IMR-90 (cell line): Measurements from ENCODE around the gene RAB11FIP3. TPM values are rescaled to one million over a fixed set of nuclear protein-coding genes. Genes with fewer than 3 reads are reported as not detected.
A peak's percentile ranks its signal among the peaks of the same experiment; 100 is the strongest.

Source experiments
- ATAC-seq: fragments of 200-7000 bp; cut with Tn5 transposase; 2 replicates; pipeline ENCODE4 v1.9.1; 2020; ENCODE audit warnings: low read depth, mild to moderate bottlenecking, moderate library complexity
- BruUV-seq: library from RNA; stranded (reverse); fragments of 400-500 nt; replicated peaks from 2 replicates; lab custom pipeline; 2021; lab: Mats Ljungman, UMichigan
- CTCF ChIA-PET: fragments of 300-600 bp; formaldehyde crosslinking; extraction: SDS; loops from one replicate; lab custom pipeline; 2021; ENCODE audit warnings: antibody characterized with exemption; lab: Yijun Ruan, JAX
- POLR2A ChIA-PET: fragments of 300-600 bp; sonication (Branson Sonifier 250); formaldehyde crosslinking; loops from one replicate; lab custom pipeline; 2022; ENCODE audit warnings: antibody characterized with exemption; ENCODE audit not compliant: unreplicated experiment; lab: Charles Lee
- DNase-seq: peaks from one replicate; pipeline ENCODE4 v3.0.0; 2013
- H2AFZ ChIP-seq: replicated peaks from 2 replicates; pipeline ENCODE3; 2013; ENCODE audit warnings: low read length, mild to moderate bottlenecking; ENCODE audit not compliant: poor library complexity
- H2AK5ac ChIP-seq: 2 replicates; pipeline ENCODE4 v1.6.1; 2013; ENCODE audit warnings: low read depth, low read length, inconsistent platforms
- H2AK9ac ChIP-seq: replicated peaks from 2 replicates; pipeline ENCODE3; 2013; ENCODE audit warnings: mild to moderate bottlenecking, low read depth, low read length, moderate library complexity; ENCODE audit not compliant: poor library complexity
- H2BK120ac ChIP-seq: 2 replicates; pipeline ENCODE4 v1.6.1; 2013; ENCODE audit warnings: low read depth, low read length, inconsistent platforms
- H2BK15ac ChIP-seq: 3 replicates; pipeline ENCODE4 v1.6.1; 2013; ENCODE audit warnings: low read depth, low read length, inconsistent platforms
- H2BK20ac ChIP-seq: 2 replicates; pipeline ENCODE4 v1.6.1; 2013; ENCODE audit warnings: low read depth, mild to moderate bottlenecking, inconsistent platforms, low read length, moderate library complexity
- H2BK5ac ChIP-seq: 2 replicates; pipeline ENCODE4 v1.6.1; 2013; ENCODE audit warnings: mild to moderate bottlenecking, low read depth, low read length, inconsistent platforms; ENCODE audit not compliant: poor library complexity, severe bottlenecking
- H3K14ac ChIP-seq: replicated peaks from 2 replicates; pipeline ENCODE4 v1.6.1; 2013; ENCODE audit warnings: low read depth, low read length, inconsistent platforms
- H3K18ac ChIP-seq: 2 replicates; pipeline ENCODE4 v1.6.1; 2013; ENCODE audit warnings: low read depth, low read length, control low read depth
- H3K23ac ChIP-seq: 2 replicates; pipeline ENCODE4 v1.6.1; 2013; ENCODE audit warnings: low read depth, low read length, inconsistent platforms
- H3K27ac ChIP-seq: 2 replicates; pipeline ENCODE4 v1.5.1; 2013; ENCODE audit warnings: mild to moderate bottlenecking, control low read depth, low read length; ENCODE audit not compliant: insufficient read depth
- H3K27me3 ChIP-seq: 2 replicates; pipeline ENCODE4 v1.6.1; 2013; ENCODE audit warnings: low read length; ENCODE audit not compliant: control insufficient read depth, insufficient read depth
- H3K36me3 ChIP-seq: 2 replicates; pipeline ENCODE4 v1.6.1; 2013; ENCODE audit warnings: low read length, mixed read lengths; ENCODE audit not compliant: control insufficient read depth, insufficient read depth
- H3K4ac ChIP-seq: 2 replicates; pipeline ENCODE4 v1.6.1; 2013; ENCODE audit warnings: low read depth, low read length, inconsistent platforms
- H3K4me1 ChIP-seq: 2 replicates; pipeline ENCODE4 v1.6.1; 2013; ENCODE audit warnings: low read length, mixed read lengths; ENCODE audit not compliant: control insufficient read depth, insufficient read depth
- H3K4me2 ChIP-seq: 2 replicates; pipeline ENCODE4 v1.6.1; 2013; ENCODE audit warnings: low read depth, mild to moderate bottlenecking, control low read depth, low read length, moderate library complexity
- H3K4me3 ChIP-seq: 2 replicates; pipeline ENCODE4 v1.5.1; 2013; ENCODE audit warnings: low read depth, mild to moderate bottlenecking, control low read depth, low read length, moderate library complexity; ENCODE audit not compliant: insufficient read depth
- H3K56ac ChIP-seq: 2 replicates; pipeline ENCODE4 v1.6.1; 2013; ENCODE audit warnings: low read length, inconsistent platforms; ENCODE audit not compliant: insufficient read depth; ENCODE audit errors: extremely low read depth
- H3K79me1 ChIP-seq, 2 experiments: 2 replicates each; pipeline ENCODE4 v1.6.1; 2013; ENCODE audit warnings: low read length in 2 of 2, inconsistent platforms in 1 of 2, low read depth in 1 of 2
- H3K9ac ChIP-seq: 2 replicates; pipeline ENCODE4 v1.6.1; 2013; ENCODE audit warnings: low read depth, low read length, control low read depth
- H3K9me1 ChIP-seq: 2 replicates; pipeline ENCODE4 v1.6.1; 2013; ENCODE audit warnings: low read length, inconsistent platforms; ENCODE audit not compliant: insufficient read depth
- H3K9me3 ChIP-seq: 2 replicates; pipeline ENCODE4 v1.6.1; 2013; ENCODE audit warnings: low read length; ENCODE audit not compliant: control insufficient read depth, insufficient read depth
- H4K20me1 ChIP-seq: 2 replicates; pipeline ENCODE4 v1.6.1; 2013; ENCODE audit warnings: low read length, inconsistent platforms; ENCODE audit not compliant: insufficient read depth
- H4K5ac ChIP-seq: 2 replicates; pipeline ENCODE4 v1.6.1; 2013; ENCODE audit warnings: mild to moderate bottlenecking, low read depth, low read length, control low read depth
- H4K8ac ChIP-seq, 2 experiments: 2 replicates each; pipeline ENCODE4 v1.6.1; 2013; ENCODE audit warnings: low read depth in 2 of 2, low read length in 2 of 2, control low read depth in 1 of 2, inconsistent platforms in 1 of 2
- H4K91ac ChIP-seq: 2 replicates; pipeline ENCODE4 v1.6.1; 2013; ENCODE audit warnings: low read depth, low read length, inconsistent platforms; ENCODE audit not compliant: insufficient read depth
- BHLHE40 ChIP-seq: fragments of 150-350 bp; IDR thresholded peaks from 2 replicates; pipeline ENCODE4 v1.6.1; 2016; ENCODE audit warnings: mild to moderate bottlenecking, low read depth, low read length
- CHD1 ChIP-seq: IDR thresholded peaks from 2 replicates; pipeline ENCODE4 v1.6.1; 2012; ENCODE audit warnings: low read depth, low read length, improper control_type of control experiment
- CTCF ChIP-seq: conservative IDR thresholded peaks from 2 replicates; pipeline ENCODE4 v1.5.1; 2012; ENCODE audit warnings: mild to moderate bottlenecking, low read depth, low read length, improper control_type of control experiment
- ELK1 ChIP-seq: fragments of 150-350 bp; IDR thresholded peaks from 2 replicates; pipeline ENCODE4 v1.6.1; 2016; ENCODE audit warnings: low read depth, mild to moderate bottlenecking, low read length, moderate library complexity, borderline replicate concordance
- FOS ChIP-seq: fragments of 150-350 bp; IDR thresholded peaks from 2 replicates; pipeline ENCODE4 v1.6.1; 2016; ENCODE audit warnings: low read depth, low read length
- MAFK ChIP-seq: IDR thresholded peaks from 2 replicates; pipeline ENCODE4 v1.6.1; 2012; ENCODE audit warnings: low read depth, low read length, improper control_type of control experiment
- MAZ ChIP-seq: IDR thresholded peaks from 2 replicates; pipeline ENCODE4 v1.6.1; 2012; ENCODE audit warnings: low read depth, mild to moderate bottlenecking, low read length, improper control_type of control experiment, moderate library complexity, borderline replicate concordance
- MXI1 ChIP-seq: IDR thresholded peaks from 2 replicates; pipeline ENCODE4 v1.6.1; 2012; ENCODE audit warnings: low read depth, mild to moderate bottlenecking, low read length, moderate library complexity, borderline replicate concordance
- NFE2L2 ChIP-seq: fragments of 150-350 bp; IDR thresholded peaks from 2 replicates; pipeline ENCODE4 v1.6.1; 2016; ENCODE audit warnings: low read depth, mild to moderate bottlenecking, low read length
- POLR2A ChIP-seq: IDR thresholded peaks from 2 replicates; pipeline ENCODE4 v1.6.1; 2012; ENCODE audit warnings: mild to moderate bottlenecking, low read depth, low read length
- RAD21 ChIP-seq: IDR thresholded peaks from 2 replicates; pipeline ENCODE4 v1.6.1; 2012; ENCODE audit warnings: low read length, improper control_type of control experiment
- RCOR1 ChIP-seq: IDR thresholded peaks from 2 replicates; pipeline ENCODE4 v1.6.1; 2012; ENCODE audit warnings: mild to moderate bottlenecking, low read length, improper control_type of control experiment; ENCODE audit not compliant: insufficient replicate concordance
- RFX5 ChIP-seq: IDR thresholded peaks from 2 replicates; pipeline ENCODE4 v1.8.0; 2012; ENCODE audit warnings: low read depth, mild to moderate bottlenecking, low read length, moderate library complexity
- SMC3 ChIP-seq: fragments of 150-350 bp; IDR thresholded peaks from 2 replicates; pipeline ENCODE4 v1.6.1; 2016; ENCODE audit warnings: low read depth, mild to moderate bottlenecking, antibody characterized with exemption, low read length, moderate library complexity
- USF2 ChIP-seq: fragments of 150-350 bp; IDR thresholded peaks from 2 replicates; pipeline ENCODE4 v1.6.1; 2017; ENCODE audit warnings: mild to moderate bottlenecking, antibody characterized with exemption, low read length, low read depth
- WGBS, 2 experiments: methylation state at CpG; one replicate each; pipeline versions ENCODE4 v1.1.5 to v1.1.7; 2013; ENCODE audit warnings: missing lambda C conversion rate in 2 of 2; ENCODE audit not compliant: insufficient read length in 1 of 2; ENCODE audit errors: extremely low coverage in 2 of 2; 5-methylcytosine and 5-hydroxymethylcytosine counted together
- dilution Hi-C: fragments of 300-500 bp; cut with HindIII; formaldehyde crosslinking; loops from one replicate; pipeline ENCODE4 v1.14.3; 2018; ENCODE audit warnings: low sequenced_read_pairs; ENCODE audit not compliant: unreplicated experiment
- in situ Hi-C: fragments of 300-500 bp; cut with MboI; formaldehyde crosslinking; loops from 3 replicates; pipeline ENCODE4 v1.14.3; 2019; ENCODE audit warnings: low sequenced_read_pairs, inconsistent platforms, mixed read lengths
- intact Hi-C: fragments of 100-400 bp; cut with micrococcal nuclease; formaldehyde crosslinking; loops from 2 replicates; pipeline ENCODE4 v1.10.0; 2022
- polyA plus RNA-seq, 3 experiments: library from polyadenylated mRNA; depleted of rRNA; stranded (reverse); fragments of >200 nt; gene quantifications; 2 replicates each; pipeline ENCODE4 v1.2.3, GENCODE V29; 2012; ENCODE audit warnings: low replicate concordance in 1 of 3
- total RNA-seq: library from RNA; depleted of rRNA; stranded (reverse); fragments of >200 nt; gene quantifications from 2 replicates; pipeline ENCODE4 v1.2.3, GENCODE V29; 2012

The RAB11FIP3 gene
- total and polyA plus RNA-seq, 2 of the 4 experiments (the other 2 are of a cell fraction), result 7.5 to 22.5 TPM

- Histone ChIP-seq H2AFZ (peak overlapping the region; percentile 21), H3K4me2 (no peak overlapping the region), H4K20me1 (peaks cover 69% of the 10 kb centered on the region), H3K23ac (no peak overlapping the region), H2BK120ac (no peak overlapping the region; the same call in 1 of the 2 replicates), H3K9ac (no peak overlapping the region), H3K9me3 (no peaks in the 10 kb centered on the region), H3K79me1 (peaks cover 13 to 70% of the 10 kb centered on the region in 2 experiments), H2BK15ac (no peak overlapping the region), H3K56ac (no peak overlapping the region), H4K5ac (peak overlapping the region; percentile 29; the same call in 1 of the 2 replicates), H3K4ac (peak overlapping the region; percentile 70), H3K27me3 (no peaks in the 10 kb centered on the region), H3K4me1 (peaks cover 15% of the 10 kb centered on the region), H2AK9ac (peak overlapping the region; percentile 89), H3K18ac (no peak overlapping the region), H3K14ac (no peak overlapping the region), H2AK5ac (peak overlapping the region; percentile 85), H3K36me3 (peaks cover 12% of the 10 kb centered on the region; the same call in 1 of the 2 replicates), H4K91ac (peak overlapping the region; percentile 55; the same call in 1 of the 2 replicates), H3K27ac (no peak overlapping the region), H2BK20ac (peak overlapping the region; percentile 53; the same call in 1 of the 2 replicates), H4K8ac (0 out of 4 replicates have a peak overlapping the region, but pooled peaks of 1 of the 2 experiments have one; percentile 33), H3K4me3 (no peak overlapping the region), H3K9me1 (peaks cover 12% of the 10 kb centered on the region; the same call in 1 of the 2 replicates), H2BK5ac (peak overlapping the region; percentile 64)
- intact Hi-C loops (no loop called here), in situ Hi-C loops (no loop called here), dilution Hi-C loops (no loop called here)
- no TSS peak for BruUV-seq
- WGBS, 2 experiments, result 93% methylated on average over 19 of the region's 27 CpGs; no CpG with 5 or more reads in 1 of the 2 experiments
- no peak for ATAC-seq
- TF ChIP-seq MXI1 (no peak), RAD21 (no peak), RFX5 (no peak), BHLHE40 (no peak), MAFK (no peak), POLR2A (no peak), SMC3 (no peak), RCOR1 (no peak), MAZ (no peak; the same call in 1 of the 2 replicates), CTCF (no peak), NFE2L2 (no peak), CHD1 (no peak), FOS (no peak), ELK1 (no peak), USF2 (no peak)
- ChIA-PET CTCF (no interaction called here), POLR2A (no interaction called here)
- DNase-seq, result no peak
These were observed 109.5 kb downstream of the RAB11FIP3 start for GRCh38 chr16:534856-535445.
